HFFc6 (cell line): ENCODE data around the gene FANCI. TPM values are rescaled to one million over a fixed set of nuclear protein-coding genes. Genes with fewer than 3 reads are reported as not detected.

Experiments
- DNase-seq: peaks from one replicate; pipeline ENCODE4 v3.0.0-alpha.2; 2018
- H3K27ac Mint-ChIP-seq: 2 replicates; pipeline ENCODE4 v1.8.0; 2020; ENCODE audit warnings: mild to moderate bottlenecking, mixed read lengths
- H3K27me3 Mint-ChIP-seq: 2 replicates; pipeline ENCODE4 v1.8.0; 2021; ENCODE audit warnings: mild to moderate bottlenecking, moderate library complexity, mixed read lengths; ENCODE audit not compliant: insufficient read depth
- H3K36me3 Mint-ChIP-seq: 2 replicates; pipeline ENCODE4 v1.8.0; 2021; ENCODE audit warnings: low read depth, mixed read lengths
- H3K4me1 Mint-ChIP-seq: 2 replicates; pipeline ENCODE4 v1.8.0; 2020; ENCODE audit warnings: low read depth, mixed read lengths
- H3K4me3 Mint-ChIP-seq: 2 replicates; pipeline ENCODE4 v1.8.0; 2020; ENCODE audit warnings: mild to moderate bottlenecking, moderate library complexity, mixed read lengths
- H3K9me3 Mint-ChIP-seq: 2 replicates; pipeline ENCODE4 v1.8.0; 2020; ENCODE audit warnings: mild to moderate bottlenecking, mixed read lengths
- total RNA-seq, 6 experiments: library from RNA; stranded (reverse); fragmentation: NEBNext Ultra II Directional; extraction: Animal tissue kit (Norgen Biotek cat#: 25700); gene quantifications; 2 replicates in 1 of 6; 3 replicates in 5 of 6; pipeline ENCODE4 v1.2.3, GENCODE V29; 2021
- TF ChIP-seq, protein P1 (sequence below): fragments of 200-600 bp; sonication (generic); IDR thresholded peaks from 2 replicates; pipeline ENCODE4 v1.5.0; 2021; ENCODE audit warnings: antibody characterized with exemption, mild to moderate bottlenecking

Gene FANCI
- total RNA-seq, 6 experiments from 2014 or later: 22.3 to 50.8 (median 48.4) TPM

DNA sequence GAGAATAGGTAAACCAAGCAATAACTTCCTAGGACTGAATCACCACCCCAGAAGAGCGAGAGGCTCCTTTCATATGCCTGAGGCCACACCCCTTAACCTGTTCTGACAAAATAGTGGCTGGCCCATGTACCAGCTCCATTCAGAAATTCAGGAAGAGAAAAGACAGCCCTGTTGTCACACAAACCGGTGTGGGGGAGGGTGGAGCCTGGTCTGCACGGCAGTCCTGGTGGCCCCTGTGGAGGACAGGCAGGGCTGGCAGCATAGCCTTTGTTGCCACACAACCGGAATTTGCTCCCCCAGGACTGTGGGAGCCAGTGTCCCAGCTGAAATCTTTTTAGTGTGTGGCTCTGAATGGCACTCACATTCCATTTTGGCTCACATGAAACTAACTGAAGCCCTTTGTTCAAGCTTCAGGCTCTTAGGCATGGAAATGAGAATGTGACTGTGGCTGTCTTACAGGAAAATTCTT is 46.2 kb upstream of the FANCI start:
- peaks cover 9% of the 10 kb centered on the region for H3K36me3 Mint-ChIP-seq
- H3K27me3 Mint-ChIP-seq: no peaks in the 10 kb centered on the region
- no peak overlapping the region; the same call in 1 of the 2 replicates for H3K27ac Mint-ChIP-seq
- H3K4me1 Mint-ChIP-seq: peaks cover 36% of the 10 kb centered on the region
- TF ChIP-seq, protein P1, sequence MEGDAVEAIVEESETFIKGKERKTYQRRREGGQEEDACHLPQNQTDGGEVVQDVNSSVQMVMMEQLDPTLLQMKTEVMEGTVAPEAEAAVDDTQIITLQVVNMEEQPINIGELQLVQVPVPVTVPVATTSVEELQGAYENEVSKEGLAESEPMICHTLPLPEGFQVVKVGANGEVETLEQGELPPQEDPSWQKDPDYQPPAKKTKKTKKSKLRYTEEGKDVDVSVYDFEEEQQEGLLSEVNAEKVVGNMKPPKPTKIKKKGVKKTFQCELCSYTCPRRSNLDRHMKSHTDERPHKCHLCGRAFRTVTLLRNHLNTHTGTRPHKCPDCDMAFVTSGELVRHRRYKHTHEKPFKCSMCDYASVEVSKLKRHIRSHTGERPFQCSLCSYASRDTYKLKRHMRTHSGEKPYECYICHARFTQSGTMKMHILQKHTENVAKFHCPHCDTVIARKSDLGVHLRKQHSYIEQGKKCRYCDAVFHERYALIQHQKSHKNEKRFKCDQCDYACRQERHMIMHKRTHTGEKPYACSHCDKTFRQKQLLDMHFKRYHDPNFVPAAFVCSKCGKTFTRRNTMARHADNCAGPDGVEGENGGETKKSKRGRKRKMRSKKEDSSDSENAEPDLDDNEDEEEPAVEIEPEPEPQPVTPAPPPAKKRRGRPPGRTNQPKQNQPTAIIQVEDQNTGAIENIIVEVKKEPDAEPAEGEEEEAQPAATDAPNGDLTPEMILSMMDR: no peak
- no peak overlapping the region for H3K4me3 Mint-ChIP-seq
- DNase-seq: no peak
- no peaks in the 10 kb centered on the region for H3K9me3 Mint-ChIP-seq

GRCh38 chr15:89198196-89198595 is 45.6 kb upstream of the FANCI start:
- Mint-ChIP-seq H3K9me3 (no peaks in the 10 kb centered on the region), H3K27me3 (no peaks in the 10 kb centered on the region), H3K27ac (no peak overlapping the region), H3K36me3 (peaks cover 9% of the 10 kb centered on the region), H3K4me3 (no peak overlapping the region), H3K4me1 (peaks cover 29% of the 10 kb centered on the region)
- DNase-seq: no peak
- TF ChIP-seq, protein P1: no peak

- H3K27me3 Mint-ChIP-seq: no peaks in the 10 kb centered on the region
- TF ChIP-seq, protein P1: no peak
- no peaks in the 10 kb centered on the region for H3K9me3 Mint-ChIP-seq
- no peak overlapping the region for H3K4me3 Mint-ChIP-seq
- H3K36me3 Mint-ChIP-seq: peaks cover 9% of the 10 kb centered on the region
- H3K4me1 Mint-ChIP-seq: peaks cover 33% of the 10 kb centered on the region
- DNase-seq: no peak
- H3K27ac Mint-ChIP-seq: no peak overlapping the region
Observed at GRCh38 chr15:89198934-89199333, 44.8 kb upstream of the FANCI start.

DNA sequence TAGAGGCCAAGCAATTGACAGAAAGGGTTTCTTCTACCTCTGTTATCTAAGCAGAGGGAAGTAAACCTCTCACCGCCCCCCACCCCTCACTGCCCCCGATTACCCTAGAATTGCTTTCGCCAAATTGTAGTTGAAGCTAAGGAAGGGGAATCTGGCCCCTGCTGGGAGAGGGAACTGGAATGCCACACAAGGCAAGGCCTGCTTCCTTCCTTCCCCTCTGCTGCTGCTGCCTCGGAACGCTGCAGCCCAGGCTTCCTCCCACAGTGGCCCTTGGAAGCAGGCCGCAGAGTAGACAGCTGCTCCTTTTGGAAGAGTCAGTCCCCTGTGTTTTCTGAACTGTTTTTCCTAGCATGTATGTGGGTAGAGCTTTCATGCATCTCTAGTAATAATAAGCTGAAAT is 44.0 kb upstream of the FANCI start:
- H3K4me1 Mint-ChIP-seq: peaks cover 37% of the 10 kb centered on the region
- H3K27me3 Mint-ChIP-seq: no peaks in the 10 kb centered on the region
- TF ChIP-seq, protein P1: no peak
- H3K4me3 Mint-ChIP-seq: no peak overlapping the region
- peaks cover 9% of the 10 kb centered on the region for H3K36me3 Mint-ChIP-seq
- no peak for DNase-seq
- H3K9me3 Mint-ChIP-seq: no peaks in the 10 kb centered on the region
- H3K27ac Mint-ChIP-seq: no peak overlapping the region

- peaks cover 35% of the 10 kb centered on the region for H3K4me1 Mint-ChIP-seq
- no peaks in the 10 kb centered on the region for H3K9me3 Mint-ChIP-seq
Observed at GRCh38 chr15:89200182-89200581, 43.6 kb upstream of the FANCI start.

More at GRCh38 chr15:89200182-89200581, 43.6 kb upstream of the FANCI start:
- Mint-ChIP-seq H3K27ac (no peak overlapping the region), H3K4me3 (no peak overlapping the region), H3K27me3 (no peaks in the 10 kb centered on the region), H3K36me3 (peaks cover 9% of the 10 kb centered on the region)
- DNase-seq: no peak
- TF ChIP-seq, protein P1: no peak
